Lung (tissue), 12 donors: ENCODE data around the gene XPO5. TPM values are rescaled to one million over a fixed set of nuclear protein-coding genes. Genes with fewer than 3 reads are reported as not detected.

ENCODE experiments used
- ATAC-seq: fragments of 200-7000 bp; cut with Tn5 transposase; one replicate; pipeline ENCODE4 v1.9.1; 2020; ENCODE audit warnings: moderate number of reproducible peaks; ENCODE audit not compliant: insufficient read depth, low FRiP score
- DNase-seq, 3 donors: peaks; one replicate each; pipeline ENCODE4 v3.0.0-alpha.2; 2013 to 2017
- H3K27ac ChIP-seq, 2 donors: one replicate each; pipeline ENCODE4 v1.5.1; 2013; ENCODE audit warnings: mild to moderate bottlenecking in 2 of 2, moderate library complexity in 2 of 2, control low read depth in 1 of 2, inconsistent platforms in 1 of 2, low read depth in 1 of 2, low read length in 1 of 2
- H3K27me3 ChIP-seq, 3 donors: one replicate each; pipeline ENCODE4 v1.5.1; 2013; ENCODE audit warnings: low read length in 2 of 3; ENCODE audit not compliant: control insufficient read depth in 3 of 3, insufficient read depth in 3 of 3
- H3K36me3 ChIP-seq, 4 donors: one replicate each; pipeline ENCODE4 v1.5.1; 2013; ENCODE audit warnings: low read length in 4 of 4, mild to moderate bottlenecking in 1 of 4, moderate library complexity in 1 of 4; ENCODE audit not compliant: control insufficient read depth in 4 of 4, insufficient read depth in 4 of 4
- H3K4me1 ChIP-seq, 5 donors: one replicate each; pipeline ENCODE4 v1.5.1; 2013; ENCODE audit warnings: low read length in 5 of 5, mild to moderate bottlenecking in 2 of 5, moderate library complexity in 1 of 5; ENCODE audit not compliant: control insufficient read depth in 5 of 5, insufficient read depth in 5 of 5
- H3K4me3 ChIP-seq: one replicate; pipeline ENCODE4 v1.5.1; 2013; ENCODE audit warnings: mild to moderate bottlenecking, control low read depth, moderate library complexity
- H3K9ac ChIP-seq, 2 donors: one replicate each; pipeline ENCODE4 v1.5.1; 2013; ENCODE audit warnings: low read length in 2 of 2, control low read depth in 1 of 2; ENCODE audit not compliant: insufficient read depth in 1 of 2
- H3K9me3 ChIP-seq, 4 donors: one replicate each; pipeline ENCODE4 v1.5.1; 2013; ENCODE audit warnings: low read length in 3 of 4, mild to moderate bottlenecking in 1 of 4, moderate library complexity in 1 of 4; ENCODE audit not compliant: control insufficient read depth in 4 of 4, insufficient read depth in 3 of 4
- WGBS, 2 donors: extraction: QIAGEN DNeasy Blood & Tissue Kit; methylation state at CpG; one replicate each; pipeline ENCODE4 v1.1.7; 2013; 5-methylcytosine and 5-hydroxymethylcytosine counted together
- polyA plus RNA-seq, 2 donors: library from polyadenylated mRNA; stranded (reverse); fragments of 200-250 nt; gene quantifications; one replicate each; pipeline ENCODE4 v1.2.1, GENCODE V29; 2013
- total RNA-seq, 2 donors: library from RNA; depleted of rRNA in 1 of 2; stranded (reverse); fragments of >200 nt in 1 of 2; gene quantifications; one replicate each; pipeline ENCODE4 v1.2.1, GENCODE V29; 2014 to 2021
- TF ChIP-seq, protein P1 (sequence below): IDR thresholded peaks from 2 replicates; pipeline ENCODE4 v1.5.1; 2012; ENCODE audit warnings: mild to moderate bottlenecking; ENCODE audit errors: control extremely low read depth, extremely low read depth
- donor health status: control.
- donor health status: control.
- donor health status: Bipolar disorder and iron deficiency.
- donor health status: healthy.
- donor health status: DM: yes; HTN: yes; CAD: no.

XPO5 gene
- total and polyA plus RNA-seq, 4 donors: 9.3 to 30.1 (median 16.3) TPM

DNA sequence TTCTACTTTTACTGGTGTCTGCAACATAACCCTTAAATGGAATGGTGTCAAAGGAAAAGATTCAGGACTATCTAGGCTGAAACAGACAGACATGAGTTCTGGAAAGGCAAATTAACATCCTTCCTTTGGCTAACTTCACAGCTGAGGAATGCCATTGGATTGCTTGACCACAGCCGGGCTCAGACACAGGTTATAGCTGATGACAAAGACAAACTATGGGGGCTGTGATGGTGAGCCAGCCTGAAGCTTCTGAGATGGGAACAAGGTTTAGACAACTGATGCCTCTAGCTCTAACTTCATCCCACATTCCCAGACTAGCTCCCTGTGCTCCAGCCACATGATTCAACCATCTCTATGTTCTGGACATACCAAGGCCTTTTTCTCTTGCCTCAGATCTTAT lies 43.6 kb downstream of the XPO5 start:
- H3K4me1 ChIP-seq: no peaks in the 10 kb centered on the region
- ATAC-seq (no peak), DNase-seq (no peak)
- TF ChIP-seq, protein P1, sequence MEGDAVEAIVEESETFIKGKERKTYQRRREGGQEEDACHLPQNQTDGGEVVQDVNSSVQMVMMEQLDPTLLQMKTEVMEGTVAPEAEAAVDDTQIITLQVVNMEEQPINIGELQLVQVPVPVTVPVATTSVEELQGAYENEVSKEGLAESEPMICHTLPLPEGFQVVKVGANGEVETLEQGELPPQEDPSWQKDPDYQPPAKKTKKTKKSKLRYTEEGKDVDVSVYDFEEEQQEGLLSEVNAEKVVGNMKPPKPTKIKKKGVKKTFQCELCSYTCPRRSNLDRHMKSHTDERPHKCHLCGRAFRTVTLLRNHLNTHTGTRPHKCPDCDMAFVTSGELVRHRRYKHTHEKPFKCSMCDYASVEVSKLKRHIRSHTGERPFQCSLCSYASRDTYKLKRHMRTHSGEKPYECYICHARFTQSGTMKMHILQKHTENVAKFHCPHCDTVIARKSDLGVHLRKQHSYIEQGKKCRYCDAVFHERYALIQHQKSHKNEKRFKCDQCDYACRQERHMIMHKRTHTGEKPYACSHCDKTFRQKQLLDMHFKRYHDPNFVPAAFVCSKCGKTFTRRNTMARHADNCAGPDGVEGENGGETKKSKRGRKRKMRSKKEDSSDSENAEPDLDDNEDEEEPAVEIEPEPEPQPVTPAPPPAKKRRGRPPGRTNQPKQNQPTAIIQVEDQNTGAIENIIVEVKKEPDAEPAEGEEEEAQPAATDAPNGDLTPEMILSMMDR: no peak
- no peak overlapping the region for H3K27ac ChIP-seq
- H3K9me3 ChIP-seq: no peaks in the 10 kb centered on the region
- H3K4me3 ChIP-seq: no peak overlapping the region
- WGBS, 2 donors: 90 to 91% methylated on average over 1 of the region's 1 CpG
- no peak overlapping the region for H3K9ac ChIP-seq
- no peaks in the 10 kb centered on the region for H3K27me3 ChIP-seq
- peaks cover 13 to 38% (median 30%) of the 10 kb centered on the region in 4 donors for H3K36me3 ChIP-seq

DNA sequence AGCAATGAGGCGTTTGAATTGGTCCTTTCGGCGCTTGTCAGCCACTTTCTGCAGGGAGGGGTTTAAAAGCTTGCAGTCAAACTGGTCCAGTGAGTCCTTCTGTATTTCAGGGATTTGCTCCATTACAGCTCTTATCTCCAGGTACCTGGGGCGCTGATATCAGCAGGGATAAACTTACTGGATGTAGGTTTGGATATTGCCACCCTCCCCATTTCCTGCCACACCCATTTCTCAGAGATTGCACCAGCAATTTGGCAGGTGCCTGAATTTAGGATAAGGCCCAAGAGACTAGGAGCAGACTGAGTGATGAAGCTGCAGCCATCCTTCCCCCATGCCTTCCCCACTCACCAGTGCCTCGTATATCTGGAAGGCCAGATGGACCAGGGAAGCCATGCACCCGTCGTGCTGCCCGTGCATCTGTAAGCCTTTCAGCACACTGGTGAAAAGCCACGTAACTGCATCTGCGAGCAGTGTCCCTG lies 51.3 kb downstream of the XPO5 start:
- WGBS, 2 donors: 66 to 85% methylated on average over 10 of the region's 10 CpGs
- Histone ChIP-seq H3K27me3 (no peaks in the 10 kb centered on the region), H3K27ac (peak overlapping the region in 1 of 2 donors; percentile 33)

DNA sequence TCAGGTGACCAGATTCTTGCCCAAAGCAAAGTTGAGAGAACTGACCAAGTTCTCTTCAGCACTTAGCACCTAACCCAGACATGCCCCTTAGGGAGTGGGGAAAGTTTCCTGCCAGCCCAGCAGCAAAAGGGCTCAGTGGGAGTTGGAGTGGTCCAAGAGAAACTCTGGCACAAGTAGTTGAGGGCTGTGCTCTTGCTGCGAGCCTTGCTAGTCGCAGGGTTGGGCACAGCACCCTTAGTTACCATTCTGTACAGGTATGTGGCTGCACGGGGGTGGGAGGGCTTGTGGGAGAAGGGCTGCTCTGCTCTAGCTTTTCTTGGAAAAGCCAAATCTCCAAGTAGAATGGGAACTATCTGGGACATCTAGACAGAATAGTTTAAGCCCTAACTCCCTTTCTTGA lies 52.6 kb downstream of the XPO5 start:
- Histone ChIP-seq H3K36me3 (peaks cover 47 to 69% (median 51%) of the 10 kb centered on the region in 4 donors), H3K27ac (no peak overlapping the region), H3K9ac (no peak overlapping the region), H3K4me3 (no peak overlapping the region), H3K4me1 (peaks cover under 1 to 3% (median 2%) of the 10 kb centered on the region in 5 donors), H3K27me3 (no peaks in the 10 kb centered on the region), H3K9me3 (no peaks in the 10 kb centered on the region)
- 95 to 100% methylated on average over 3 of the region's 3 CpGs for WGBS, 2 donors
- DNase-seq (no peak), ATAC-seq (no peak)
- TF ChIP-seq, protein P1: no peak

More for the DNA sequence above, 51.3 kb downstream of the XPO5 start:
- no peak overlapping the region for H3K4me3 ChIP-seq
- TF ChIP-seq, protein P1: no peak
- H3K4me1 ChIP-seq: peaks cover 0 to 3% (median 0%) of the 10 kb centered on the region in 5 donors
- DNase-seq: peak in 1 of 3 donors; percentile 40
- H3K9ac ChIP-seq: no peak overlapping the region
- no peak for ATAC-seq
- H3K36me3 ChIP-seq: peaks cover 49 to 74% (median 54%) of the 10 kb centered on the region in 4 donors
- H3K9me3 ChIP-seq: no peaks in the 10 kb centered on the region
